Astrocyte (in vitro differentiated cells and primary cell): Measurements from ENCODE around the gene ING5. TPM values are rescaled to one million over a fixed set of nuclear protein-coding genes. Genes with fewer than 3 reads are reported as not detected.

Source experiments
- DNase-seq: peaks from one replicate; pipeline ENCODE4 v3.0.0-alpha.2; 2010; ENCODE audit warnings: low read depth
- FAIRE-seq: peaks from 2 replicates; lab custom pipeline; 2011; peaks lifted over from hg19 to GRCh38; lab: Jason Lieb, UNC
- H2AFZ ChIP-seq: 2 replicates; pipeline ENCODE4 v1.6.0; 2012; ENCODE audit warnings: low read depth, low read length, inconsistent platforms
- H3K27ac ChIP-seq: 2 replicates; pipeline ENCODE4 v1.5.1; 2011; ENCODE audit warnings: low read depth, low read length, inconsistent platforms
- H3K27me3 ChIP-seq: 2 replicates; pipeline ENCODE4 v1.6.0; 2011; ENCODE audit warnings: low read length, inconsistent platforms; ENCODE audit not compliant: insufficient read depth
- H3K36me3 ChIP-seq: 2 replicates; pipeline ENCODE4 v1.5.1; 2011; ENCODE audit warnings: low read length, inconsistent platforms; ENCODE audit not compliant: insufficient read depth
- H3K4me1 ChIP-seq: 2 replicates; pipeline ENCODE4 v1.5.1; 2011; ENCODE audit warnings: low read length, inconsistent platforms; ENCODE audit not compliant: insufficient read depth
- H3K4me2 ChIP-seq: 2 replicates; pipeline ENCODE4 v1.6.0; 2012; ENCODE audit warnings: low read length, inconsistent platforms
- H3K4me3 ChIP-seq: 2 replicates; pipeline ENCODE4 v1.5.1; 2011; ENCODE audit warnings: low read depth, mild to moderate bottlenecking, low read length, inconsistent platforms; ENCODE audit not compliant: insufficient read depth
- H3K79me2 ChIP-seq: 2 replicates; pipeline ENCODE4 v1.6.0; 2012; ENCODE audit warnings: mild to moderate bottlenecking, low read length, inconsistent platforms; ENCODE audit not compliant: insufficient read depth
- H3K9ac ChIP-seq: 2 replicates; pipeline ENCODE4 v1.6.0; 2012; ENCODE audit warnings: mild to moderate bottlenecking, low read length, inconsistent platforms
- H3K9me3 ChIP-seq: 2 replicates; pipeline ENCODE4 v1.5.1; 2012; ENCODE audit warnings: low read depth, mild to moderate bottlenecking, low read length, inconsistent platforms; ENCODE audit not compliant: insufficient read depth
- H4K20me1 ChIP-seq: 2 replicates; pipeline ENCODE4 v1.6.0; 2012; ENCODE audit warnings: low read length, inconsistent platforms; ENCODE audit not compliant: insufficient read depth
- H3K27ac Mint-ChIP-seq: one replicate; pipeline ENCODE4 v1.8.0; 2021; ENCODE audit warnings: mild to moderate bottlenecking, mixed read lengths; ENCODE audit not compliant: unreplicated experiment
- H3K27me3 Mint-ChIP-seq: one replicate; pipeline ENCODE4 v1.8.0; 2021; ENCODE audit warnings: low read depth, mixed read lengths; ENCODE audit not compliant: unreplicated experiment
- H3K36me3 Mint-ChIP-seq: one replicate; pipeline ENCODE4 v1.8.0; 2021; ENCODE audit warnings: low read depth, mixed read lengths; ENCODE audit not compliant: unreplicated experiment
- H3K4me1 Mint-ChIP-seq: one replicate; pipeline ENCODE4 v1.8.0; 2021; ENCODE audit warnings: low read depth, mixed read lengths; ENCODE audit not compliant: unreplicated experiment
- H3K4me3 Mint-ChIP-seq: one replicate; pipeline ENCODE4 v1.8.0; 2021; ENCODE audit warnings: mild to moderate bottlenecking, moderate library complexity, mixed read lengths; ENCODE audit not compliant: unreplicated experiment
- H3K9me3 Mint-ChIP-seq: one replicate; pipeline ENCODE4 v1.8.0; 2021; ENCODE audit warnings: mild to moderate bottlenecking, mixed read lengths; ENCODE audit not compliant: unreplicated experiment
- EZH2 ChIP-seq: IDR thresholded peaks from 2 replicates; pipeline ENCODE4 v1.6.1; 2012; ENCODE audit warnings: mild to moderate bottlenecking, low read length, inconsistent platforms; ENCODE audit not compliant: insufficient read depth
- total RNA-seq: library from RNA; stranded (reverse); gene quantifications from 2 replicates; pipeline ENCODE4 v1.2.1, GENCODE V29; 2021
- TF ChIP-seq, protein P1 (sequence below): IDR thresholded peaks from 2 replicates; pipeline ENCODE4 v1.5.1; 2011; ENCODE audit warnings: low read depth, mild to moderate bottlenecking, inconsistent platforms, low read length, moderate library complexity; ENCODE audit not compliant: insufficient read depth

Gene ING5
- total RNA-seq, 1 donor from 2014 or later: 19.7 TPM

DNA sequence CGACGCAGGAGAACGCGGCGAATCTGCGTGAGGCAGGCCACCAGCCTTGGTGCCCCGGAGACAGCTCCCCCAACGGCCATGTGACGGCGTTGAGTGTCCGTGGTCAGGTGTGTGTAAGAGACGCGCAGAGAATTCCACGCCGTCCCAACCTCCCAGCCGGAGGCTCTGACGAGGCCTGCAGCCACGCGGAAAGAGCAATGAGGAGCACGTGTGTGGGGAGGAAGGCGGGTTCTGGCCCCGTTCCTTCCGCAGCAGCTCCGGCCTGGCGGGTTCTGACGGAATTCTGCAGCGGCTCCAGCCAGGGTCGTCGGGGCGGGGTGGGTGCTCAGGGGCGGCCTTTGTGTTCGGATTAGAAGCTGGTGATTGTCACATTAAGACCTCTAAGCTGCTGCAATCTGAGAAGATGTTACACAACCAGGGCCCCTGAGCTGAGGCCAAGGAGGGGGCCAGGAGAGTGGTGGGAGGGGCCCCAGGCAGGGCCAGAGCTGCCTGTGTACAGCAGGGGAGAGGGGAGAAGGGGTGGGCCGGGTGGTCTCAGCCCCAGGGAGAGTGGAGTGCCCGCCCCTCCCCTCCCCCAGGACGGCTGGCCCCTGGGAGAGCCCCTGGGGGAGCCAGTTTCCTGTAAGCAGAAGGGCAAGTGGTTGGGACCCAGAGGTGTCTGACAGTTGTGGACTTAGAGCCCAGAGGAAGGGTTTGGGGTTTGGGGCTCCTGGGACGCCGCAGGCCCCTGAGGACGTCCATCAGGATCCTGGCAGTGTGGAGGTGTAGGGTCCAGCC lies 69.6 kb downstream of the ING5 start:
- Histone ChIP-seq H3K9me3 (no peaks in the 10 kb centered on the region), H3K4me2 (no peak overlapping the region), H3K4me3 (no peak overlapping the region), H3K9ac (no peak overlapping the region), H3K4me1 (peaks cover 7% of the 10 kb centered on the region), H4K20me1 (no peaks in the 10 kb centered on the region), H3K27ac (no peak overlapping the region), H3K36me3 (no peaks in the 10 kb centered on the region), H3K79me2 (no peaks in the 10 kb centered on the region), H2AFZ (no peak overlapping the region), H3K27me3 (no peaks in the 10 kb centered on the region)
- Mint-ChIP-seq H3K9me3 (no peaks in the 10 kb centered on the region), H3K27me3 (peaks cover 4% of the 10 kb centered on the region), H3K4me3 (no peak overlapping the region), H3K36me3 (peaks cover 5% of the 10 kb centered on the region), H3K4me1 (peaks cover 2% of the 10 kb centered on the region), H3K27ac (peak overlapping the region; percentile 68)
- DNase-seq (no peak), FAIRE-seq (no peak)
- TF ChIP-seq, protein P1, sequence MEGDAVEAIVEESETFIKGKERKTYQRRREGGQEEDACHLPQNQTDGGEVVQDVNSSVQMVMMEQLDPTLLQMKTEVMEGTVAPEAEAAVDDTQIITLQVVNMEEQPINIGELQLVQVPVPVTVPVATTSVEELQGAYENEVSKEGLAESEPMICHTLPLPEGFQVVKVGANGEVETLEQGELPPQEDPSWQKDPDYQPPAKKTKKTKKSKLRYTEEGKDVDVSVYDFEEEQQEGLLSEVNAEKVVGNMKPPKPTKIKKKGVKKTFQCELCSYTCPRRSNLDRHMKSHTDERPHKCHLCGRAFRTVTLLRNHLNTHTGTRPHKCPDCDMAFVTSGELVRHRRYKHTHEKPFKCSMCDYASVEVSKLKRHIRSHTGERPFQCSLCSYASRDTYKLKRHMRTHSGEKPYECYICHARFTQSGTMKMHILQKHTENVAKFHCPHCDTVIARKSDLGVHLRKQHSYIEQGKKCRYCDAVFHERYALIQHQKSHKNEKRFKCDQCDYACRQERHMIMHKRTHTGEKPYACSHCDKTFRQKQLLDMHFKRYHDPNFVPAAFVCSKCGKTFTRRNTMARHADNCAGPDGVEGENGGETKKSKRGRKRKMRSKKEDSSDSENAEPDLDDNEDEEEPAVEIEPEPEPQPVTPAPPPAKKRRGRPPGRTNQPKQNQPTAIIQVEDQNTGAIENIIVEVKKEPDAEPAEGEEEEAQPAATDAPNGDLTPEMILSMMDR: no peak
- no peak for TF ChIP-seq EZH2

DNA sequence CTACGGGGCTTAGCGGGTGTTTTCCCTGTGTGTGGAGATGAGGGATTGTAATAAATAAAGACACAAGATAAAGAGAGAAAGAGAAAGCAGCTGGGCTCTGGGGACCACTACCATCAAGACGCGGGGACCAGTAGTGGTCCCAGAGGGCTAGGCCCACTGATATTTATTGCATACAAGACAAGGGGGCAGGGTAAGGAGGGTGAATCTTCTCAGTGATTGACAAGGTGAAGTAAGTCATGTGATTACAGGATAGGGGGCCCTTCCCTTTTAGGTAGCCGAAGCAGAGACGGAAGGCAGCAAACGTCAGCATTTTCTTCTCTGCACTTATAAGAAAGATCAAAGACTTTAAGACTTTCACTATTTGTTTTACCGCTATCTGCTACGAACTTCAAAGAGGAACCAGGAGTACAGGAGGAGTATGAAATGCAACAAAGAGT lies 70.2 kb downstream of the ING5 start:
- FAIRE-seq: no peak
- H3K4me3 ChIP-seq: no peak overlapping the region
- no peaks in the 10 kb centered on the region for H4K20me1 ChIP-seq

More for the DNA sequence above, 70.2 kb downstream of the ING5 start:
- no peak overlapping the region for H3K4me3 Mint-ChIP-seq
- no peak overlapping the region for H3K27ac ChIP-seq
- peaks cover 7% of the 10 kb centered on the region for H3K4me1 ChIP-seq
- no peaks in the 10 kb centered on the region for H3K9me3 ChIP-seq
- no peak overlapping the region for H3K9ac ChIP-seq
- H3K79me2 ChIP-seq: no peaks in the 10 kb centered on the region
- H3K36me3 ChIP-seq: no peaks in the 10 kb centered on the region
- H3K27me3 ChIP-seq: no peaks in the 10 kb centered on the region
- H2AFZ ChIP-seq: no peak overlapping the region
- TF ChIP-seq, protein P1: no peak
- no peak for TF ChIP-seq EZH2
- peaks cover 5% of the 10 kb centered on the region for H3K36me3 Mint-ChIP-seq
- H3K9me3 Mint-ChIP-seq: no peaks in the 10 kb centered on the region
- H3K4me1 Mint-ChIP-seq: peaks cover 2% of the 10 kb centered on the region
- no peak for DNase-seq
- peak overlapping the region; percentile 68 for H3K27ac Mint-ChIP-seq
- H3K4me2 ChIP-seq: no peak overlapping the region
- H3K27me3 Mint-ChIP-seq: peaks cover 4% of the 10 kb centered on the region
